SKM-1 treated with dmso at 0.1 percent for 144 hours (cell line): ENCODE measurements around the gene C11orf16.
"Not testable (repeated sequence)": the region's sequence is repeated elsewhere in the genome, so short reads cannot be mapped to it uniquely, and the experiment has no call there.

ENCODE experiments used
- DNase-seq: peaks from one replicate; lab custom pipeline; 2025; ENCODE audit not compliant: unreplicated experiment; lab: John Stamatoyannopoulos, UW

Gene C11orf16

DNA sequence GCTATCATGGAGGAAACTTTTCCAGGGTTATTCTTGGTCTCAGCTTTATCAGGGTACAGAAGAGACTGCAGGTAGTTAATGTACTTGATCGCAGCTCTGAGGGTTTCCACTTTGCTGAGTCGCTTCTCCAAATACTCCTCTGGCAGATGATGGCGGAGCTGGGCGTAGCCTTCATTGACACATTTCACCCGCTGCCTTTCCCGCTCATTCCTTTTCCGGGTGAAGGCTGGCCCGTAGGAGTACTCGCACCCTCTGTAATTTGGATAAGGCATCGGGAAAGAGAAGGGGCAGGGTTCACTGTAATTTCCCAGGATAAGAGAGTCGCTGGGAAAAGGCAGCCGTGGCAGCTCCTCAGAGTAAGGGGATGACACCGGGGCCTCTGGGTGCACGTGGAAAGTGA is 4.9 kb upstream of the C11orf16 start:
- no peak for DNase-seq

- DNase-seq = no peak
These were observed 4.4 kb upstream of the C11orf16 start for GRCh38 chr11:8937159-8937558.

GRCh38 chr11:8935789-8936188 is 3.0 kb upstream of the C11orf16 start:
- not testable (repeated sequence) for DNase-seq

DNA sequence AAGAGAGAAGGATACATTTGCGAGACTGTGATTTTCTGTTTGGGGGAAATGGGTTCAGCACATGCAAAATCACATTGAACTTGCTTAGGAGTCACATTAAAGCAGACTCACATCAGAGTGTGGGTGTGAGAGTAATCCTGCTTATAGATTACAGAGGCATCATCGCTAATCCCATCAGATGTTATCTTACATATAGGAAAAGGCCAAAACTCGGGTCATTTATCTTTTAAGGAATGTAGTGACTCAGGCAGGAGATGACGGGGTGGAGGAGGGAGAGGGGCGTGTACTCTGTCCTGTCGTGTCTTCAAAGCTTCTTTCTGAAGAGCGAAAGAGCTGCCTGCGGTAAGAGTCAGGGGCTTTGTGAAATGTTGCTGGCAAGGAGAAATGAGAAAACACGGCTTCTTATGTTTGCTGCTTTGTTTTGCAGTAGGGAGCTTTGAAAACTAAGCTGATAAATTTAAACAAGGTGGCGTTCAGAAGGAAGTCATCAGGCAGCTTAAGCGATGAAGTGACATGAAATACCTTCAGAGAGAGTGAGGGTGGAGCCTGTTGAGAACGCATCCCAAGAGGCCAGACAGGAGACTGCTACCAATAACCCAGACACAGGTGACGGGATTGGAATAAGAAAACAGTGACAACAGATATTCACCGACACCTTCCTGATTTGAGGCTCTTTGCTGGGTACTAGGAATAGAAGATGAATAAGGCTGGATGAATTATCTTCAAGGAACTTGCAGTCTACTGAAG is 2.2 kb upstream of the C11orf16 start:
- DNase-seq = no peak

GRCh38 chr11:8933931-8934330 is 1.2 kb upstream of the C11orf16 start:
- no peak for DNase-seq

- no peak for DNase-seq
These were observed 2.1 kb downstream of the C11orf16 start for GRCh38 chr11:8930456-8931175.

- no peak for DNase-seq
These were observed 3.6 kb downstream of the C11orf16 start for GRCh38 chr11:8928981-8929615.

DNA sequence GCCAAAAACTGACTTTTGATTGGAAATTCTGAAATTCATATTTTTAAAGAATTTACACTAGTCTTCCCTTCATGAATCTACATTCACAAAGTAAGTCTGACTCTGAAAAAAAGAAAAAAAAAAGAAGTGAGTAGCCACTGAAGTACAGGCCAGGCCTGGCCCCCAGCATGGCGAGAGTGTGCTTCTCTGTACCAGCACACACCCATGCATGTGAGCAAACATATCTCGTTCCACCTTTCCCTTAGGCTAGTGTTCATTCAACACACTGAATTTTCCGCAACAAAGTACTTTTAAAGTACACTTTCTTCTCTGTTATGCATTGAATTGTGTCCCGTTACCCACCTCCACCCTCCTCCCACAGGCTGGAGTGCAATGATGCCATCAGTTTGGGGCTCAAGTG is 4.5 kb downstream of the C11orf16 start:
- DNase-seq = no peak

DNA sequence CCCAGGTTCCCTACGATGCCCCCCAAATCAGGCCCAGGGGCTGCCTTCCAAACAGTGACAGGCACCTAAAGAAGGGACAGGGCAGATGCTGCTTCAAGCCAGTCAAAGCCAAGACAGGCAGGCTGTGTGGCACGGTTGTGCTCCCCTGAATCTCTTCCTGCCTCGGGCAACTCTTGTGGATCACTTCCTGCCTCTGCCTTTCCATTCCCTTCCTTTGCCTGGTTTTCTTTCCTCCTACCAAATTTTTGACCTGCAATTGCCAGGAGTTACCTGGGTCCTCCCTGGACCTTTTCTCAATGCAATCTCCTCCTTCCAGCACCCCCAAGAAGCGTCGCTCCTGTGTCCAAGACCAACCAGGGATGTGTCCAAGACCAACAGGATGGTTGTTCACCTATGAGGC is 5.5 kb downstream of the C11orf16 start:
- DNase-seq = no peak

GRCh38 chr11:8926236-8926635 is 6.5 kb downstream of the C11orf16 start:
- no peak for DNase-seq

- no peak for DNase-seq
These were observed 7.0 kb downstream of the C11orf16 start for GRCh38 chr11:8925711-8926110.

GRCh38 chr11:8922691-8923090 is 10.1 kb downstream of the C11orf16 start:
- DNase-seq = no peak

DNA sequence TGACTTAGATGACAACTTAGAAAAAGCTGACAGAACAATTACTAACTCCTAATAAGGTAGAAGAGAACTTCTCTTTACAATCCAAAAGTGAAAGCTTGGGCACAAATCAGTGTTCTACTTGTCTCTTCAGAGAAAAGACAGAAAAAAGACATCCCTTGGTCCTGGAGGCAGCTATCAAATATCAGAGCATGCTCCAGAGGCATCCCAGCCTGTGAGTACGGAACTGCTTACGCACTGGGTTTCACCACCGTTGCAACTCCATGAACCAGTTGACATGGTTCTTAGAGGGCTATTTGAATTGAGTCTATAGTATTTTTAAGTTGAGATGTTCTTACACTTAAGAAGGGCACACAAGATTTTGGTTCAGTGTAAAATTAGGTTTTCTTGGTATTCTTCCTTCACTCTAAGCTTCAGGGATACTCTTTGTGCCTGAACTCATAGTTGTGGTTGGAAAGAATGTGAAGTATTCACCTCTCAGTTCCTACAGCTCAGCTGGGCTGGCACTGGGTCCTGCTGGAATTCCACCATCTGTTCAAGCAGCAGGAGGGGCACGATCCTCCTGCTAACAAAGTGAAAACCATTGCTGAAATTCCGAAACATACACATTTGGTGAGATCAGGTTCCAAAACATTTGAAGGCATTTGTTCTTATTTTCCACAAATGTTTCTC is 15.5 kb downstream of the C11orf16 start:
- DNase-seq = no peak

GRCh38 chr11:8914661-8915018 is 18.1 kb downstream of the C11orf16 start:
- no peak for DNase-seq

GRCh38 chr11:8913961-8914660 is 18.6 kb downstream of the C11orf16 start:
- peak; percentile 60 for DNase-seq

DNA sequence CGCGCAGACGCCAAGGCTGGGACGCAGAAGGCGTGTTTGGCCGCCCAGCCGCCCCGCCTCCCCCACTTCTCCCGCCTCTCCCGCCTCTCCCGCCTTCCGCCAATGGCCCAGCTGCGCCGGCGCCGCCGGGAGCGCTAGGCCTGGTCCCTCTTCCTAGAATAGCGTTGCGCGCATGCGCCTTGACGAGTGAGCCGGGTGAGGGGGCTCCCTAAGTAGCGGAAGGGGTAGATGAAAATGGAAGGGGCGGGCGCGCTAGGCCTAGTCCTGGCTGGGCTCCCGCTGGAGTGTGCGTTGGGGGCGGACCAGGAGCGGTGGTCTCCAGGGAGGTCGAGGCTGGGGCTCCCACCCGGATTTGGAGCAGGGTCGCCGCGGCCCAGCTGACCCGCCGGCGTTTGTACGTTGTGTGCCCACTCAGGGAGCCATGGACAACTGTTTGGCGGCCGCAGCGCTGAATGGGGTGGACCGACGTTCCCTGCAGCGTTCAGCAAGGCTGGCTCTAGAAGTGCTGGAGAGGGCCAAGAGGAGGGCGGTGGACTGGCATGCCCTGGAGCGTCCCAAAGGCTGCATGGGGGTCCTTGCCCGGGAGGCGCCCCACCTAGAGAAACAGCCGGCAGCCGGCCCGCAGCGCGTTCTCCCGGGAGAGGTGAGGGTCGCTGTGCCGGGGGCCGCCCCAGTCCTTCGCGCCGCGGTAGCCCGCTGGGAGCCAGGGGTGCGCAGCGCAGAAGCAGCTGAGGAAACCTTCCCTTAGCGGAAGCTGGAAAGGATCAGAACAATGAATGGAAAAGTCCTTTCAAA is 21.5 kb downstream of the C11orf16 start, which contains the start of gene AKIP1:
Gene AKIP1 (plus strand): TSS at position 161 of the 795 bp plus-strand sequence. CDS start 261 bp downstream, at position 422.
- DNase-seq = peak; percentile 85

- no peak for DNase-seq
These were observed 22.1 kb downstream of the C11orf16 start for GRCh38 chr11:8910649-8911026.

DNA sequence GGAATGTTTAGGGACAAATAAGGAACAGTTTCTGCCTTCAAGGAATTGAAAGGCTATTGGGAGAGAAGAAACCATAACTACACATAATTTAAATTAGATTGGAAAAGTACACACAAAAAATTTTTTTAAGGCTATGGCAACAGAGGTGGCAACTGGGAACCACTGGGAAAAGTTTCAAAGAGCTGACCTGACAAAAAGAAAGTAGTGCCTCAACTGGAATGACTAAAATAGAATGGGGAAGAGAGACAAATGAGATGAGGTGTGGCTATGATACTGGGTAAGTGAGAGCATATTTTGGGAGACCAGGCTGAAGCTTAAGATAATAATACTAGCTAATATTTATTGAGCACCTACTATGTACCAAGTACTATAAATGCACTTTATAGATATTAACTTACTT is 24.6 kb downstream of the C11orf16 start:
- DNase-seq = no peak

DNA sequence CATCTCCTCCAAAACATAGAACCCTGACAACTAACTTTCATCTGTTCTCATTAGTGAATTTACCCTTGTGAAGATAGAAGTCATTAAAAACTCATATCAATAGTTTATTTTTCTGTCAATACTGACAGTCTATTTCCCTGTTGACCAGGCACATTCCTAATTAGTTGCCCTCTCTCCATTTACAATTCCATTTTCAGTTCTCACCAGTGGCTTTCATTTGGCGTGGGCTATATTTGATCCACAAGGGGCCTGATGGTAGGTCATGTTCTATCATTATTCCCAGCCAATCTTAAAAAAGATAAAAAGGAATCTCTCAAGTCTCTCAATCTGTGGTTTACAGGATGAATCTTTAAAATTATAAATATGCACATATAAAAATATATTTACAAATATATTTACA is 25.6 kb downstream of the C11orf16 start:
- no peak for DNase-seq

GRCh38 chr11:8905528-8906165 is 27.1 kb downstream of the C11orf16 start:
- no peak for DNase-seq
